ENCODE data around the gene GNL1. TPM values are rescaled to one million over a fixed set of nuclear protein-coding genes. Genes with fewer than 3 reads are reported as not detected.

The GNL1 gene
- total and polyA plus RNA-seq, 9 of the 15 experiments (the other 6 are each of a cell fraction or from before 2014, with no cell fraction given), result 0.73 to 112 (median 58.0) TPM

- no peak for TF ChIP-seq ETS1 (conservative IDR thresholded peaks at IDR 0.05; ENCODE audit: control insufficient read depth, low read depth, low read length)
- TF ChIP-seq ZNF384 (IDR thresholded peaks at IDR 0.05; ENCODE audit: low read depth, low read length), result peak; percentile 90
- TF ChIP-seq NCOA4 (IDR thresholded peaks at IDR 0.05; ENCODE audit: partially characterized antibody), result no peak
- no peak for TF ChIP-seq RBFOX2 (IDR thresholded peaks at IDR 0.05; ENCODE audit: low read depth, low read length)
- TF ChIP-seq EHMT2 (IDR thresholded peaks at IDR 0.05), result 0 out of 2 replicates have a peak, but pooled peaks have one; percentile 53
- TF ChIP-seq TAF7 (tag; IDR thresholded peaks at IDR 0.05), result no peak
- no peak for TF ChIP-seq IRF2 (CRISPR knock-in tag; IDR thresholded peaks at IDR 0.05)
- TF ChIP-seq BCLAF1 (IDR thresholded peaks at IDR 0.05; ENCODE audit: borderline replicate concordance in 1 of 2, control insufficient read depth in 1 of 2, low read depth in 2 of 2, low read length in 1 of 2), result no peak
- TF ChIP-seq XRCC4 (IDR thresholded peaks at IDR 0.05; ENCODE audit: extremely low read depth, insufficient read depth, insufficient read length), result no peak
- no peak for TF ChIP-seq TAF15 (IDR thresholded peaks at IDR 0.05; ENCODE audit: low read depth, low read length)
- no peak for TF ChIP-seq ASH1L (IDR thresholded peaks at IDR 0.05; ENCODE audit: borderline replicate concordance, low read depth, partially characterized antibody)
- peak; percentile 96 to 99 for TF ChIP-seq ETV6 (IDR thresholded peaks at IDR 0.05; ENCODE audit: borderline replicate concordance in 1 of 2, low read depth in 2 of 2, low read length in 1 of 2)
- no peak for TF ChIP-seq ETV6 (CRISPR knock-in tag; IDR thresholded peaks at IDR 0.05; ENCODE audit: borderline replicate concordance)
- no peak for TF ChIP-seq SNIP1 (IDR thresholded peaks at IDR 0.05; ENCODE audit: low read depth)
- peak; percentile 11; the same call in 1 of the 2 replicates for TF ChIP-seq ZNF239 (CRISPR knock-in tag; IDR thresholded peaks at IDR 0.05)
- no peak for TF ChIP-seq E2F8 (IDR thresholded peaks at IDR 0.05; ENCODE audit: low read depth, partially characterized antibody)
- peak; percentile 24; the same call in 1 of the 2 replicates for TF ChIP-seq ZFX (CRISPR knock-in tag; IDR thresholded peaks at IDR 0.05)
- no peak for TF ChIP-seq PRMT5 (CRISPR knock-in tag; IDR thresholded peaks at IDR 0.05)
- no peak for TF ChIP-seq CTBP1 (IDR thresholded peaks at IDR 0.05; ENCODE audit: borderline replicate concordance)
- peak; percentile 30; the same call in 1 of the 2 replicates for TF ChIP-seq L3MBTL2 (IDR thresholded peaks at IDR 0.05)
- no peak for TF ChIP-seq ERF (CRISPR knock-in tag; IDR thresholded peaks at IDR 0.05)
- TF ChIP-seq ARID1B (IDR thresholded peaks at IDR 0.05), result peak; percentile 31; the same call in 1 of the 2 replicates
Observed at GRCh38 chr6:30508890-30509736, 47.2 kb downstream of the GNL1 start (continued).

Data from K562 (cell line).